Hepatocyte (in vitro differentiated cells): ENCODE results near the gene CNPY2. TPM values are rescaled to one million over a fixed set of nuclear protein-coding genes. Genes with fewer than 3 reads are reported as not detected.
A peak's percentile ranks its signal among the peaks of the same experiment; 100 is the strongest.

ENCODE experiments used
- DNase-seq: peaks from one replicate; pipeline ENCODE4 v3.0.0-alpha.2; 2016; ENCODE audit warnings: low spot score
- H2AFZ ChIP-seq: fragments of 200-600 bp; sonication (generic); 2 replicates; pipeline ENCODE4 v1.6.0; 2016; ENCODE audit warnings: antibody characterized with exemption, mild to moderate bottlenecking
- H3K27ac ChIP-seq: fragments of 200-600 bp; sonication (generic); 2 replicates; pipeline ENCODE4 v1.5.1; 2016; ENCODE audit warnings: mild to moderate bottlenecking
- H3K27me3 ChIP-seq: fragments of 200-600 bp; sonication (generic); 2 replicates; pipeline ENCODE4 v1.6.1; 2016
- H3K36me3 ChIP-seq: fragments of 200-600 bp; sonication (generic); replicated peaks from 2 replicates; pipeline ENCODE4 v1.5.1; 2016; ENCODE audit warnings: low read depth; ENCODE audit not compliant: insufficient read depth
- H3K4me1 ChIP-seq: fragments of 200-600 bp; sonication (generic); 2 replicates; pipeline ENCODE4 v1.5.1; 2016; ENCODE audit warnings: mild to moderate bottlenecking, moderate library complexity; ENCODE audit not compliant: insufficient read depth
- H3K4me2 ChIP-seq: fragments of 200-600 bp; sonication (generic); 2 replicates; pipeline ENCODE4 v1.6.0; 2016
- H3K4me3 ChIP-seq: fragments of 200-600 bp; sonication (generic); 2 replicates; pipeline ENCODE4 v1.5.1; 2016; ENCODE audit warnings: mild to moderate bottlenecking
- H3K79me2 ChIP-seq: fragments of 200-600 bp; sonication (generic); 2 replicates; pipeline ENCODE4 v1.6.0; 2017; ENCODE audit warnings: mild to moderate bottlenecking
- H3K9me2 ChIP-seq: fragments of 200-600 bp; sonication (generic); replicated peaks from 2 replicates; pipeline ENCODE4 v1.6.0; 2017; ENCODE audit warnings: mild to moderate bottlenecking; ENCODE audit not compliant: insufficient read depth
- H3K9me3 ChIP-seq: fragments of 200-600 bp; sonication (generic); 2 replicates; pipeline ENCODE4 v1.5.1; 2016; ENCODE audit warnings: low read depth, mild to moderate bottlenecking
- H4K20me1 ChIP-seq: fragments of 200-600 bp; sonication (generic); 2 replicates; pipeline ENCODE4 v1.6.0; 2016; ENCODE audit warnings: mild to moderate bottlenecking; ENCODE audit not compliant: insufficient read depth, poor library complexity, severe bottlenecking
- EZH2 ChIP-seq: fragments of 200-600 bp; sonication (generic); IDR thresholded peaks from 2 replicates; pipeline ENCODE4 v1.6.1; 2016; ENCODE audit warnings: antibody characterized with exemption, mild to moderate bottlenecking, borderline replicate concordance
- EZH2phosphoT487 ChIP-seq: fragments of 200-600 bp; sonication (generic); IDR thresholded peaks from one replicate; pipeline ENCODE4 v1.6.1; 2018; ENCODE audit warnings: antibody characterized with exemption, mild to moderate bottlenecking, low read depth, moderate library complexity; ENCODE audit not compliant: unreplicated experiment, severe bottlenecking
- WGBS: methylation state at CpG from one replicate; pipeline ENCODE4 v1.1.6; 2016; ENCODE audit warnings: low lambda C conversion rate; ENCODE audit errors: missing lambda C conversion rate; 5-methylcytosine and 5-hydroxymethylcytosine counted together
- polyA plus RNA-seq: library from polyadenylated mRNA; unstranded; fragments of >200 nt; fragmentation: Nextera tagmentation; extraction: Ambion mirVana; gene quantifications from 2 replicates; pipeline ENCODE4 v1.2.1, GENCODE V29; 2016
- total RNA-seq: library from RNA; depleted of rRNA; stranded (reverse); fragments of >200 nt; gene quantifications from 2 replicates; pipeline ENCODE4 v1.2.3, GENCODE V29; 2014
- TF ChIP-seq, protein P1 (sequence below): fragments of 200-600 bp; sonication (generic); IDR thresholded peaks from 2 replicates; pipeline ENCODE4 v1.5.1; 2016; ENCODE audit warnings: antibody characterized with exemption, mild to moderate bottlenecking; ENCODE audit not compliant: poor library complexity

Gene CNPY2
- total and polyA plus RNA-seq, 2 experiments from 2014 or later: 179 to 428 TPM

DNA sequence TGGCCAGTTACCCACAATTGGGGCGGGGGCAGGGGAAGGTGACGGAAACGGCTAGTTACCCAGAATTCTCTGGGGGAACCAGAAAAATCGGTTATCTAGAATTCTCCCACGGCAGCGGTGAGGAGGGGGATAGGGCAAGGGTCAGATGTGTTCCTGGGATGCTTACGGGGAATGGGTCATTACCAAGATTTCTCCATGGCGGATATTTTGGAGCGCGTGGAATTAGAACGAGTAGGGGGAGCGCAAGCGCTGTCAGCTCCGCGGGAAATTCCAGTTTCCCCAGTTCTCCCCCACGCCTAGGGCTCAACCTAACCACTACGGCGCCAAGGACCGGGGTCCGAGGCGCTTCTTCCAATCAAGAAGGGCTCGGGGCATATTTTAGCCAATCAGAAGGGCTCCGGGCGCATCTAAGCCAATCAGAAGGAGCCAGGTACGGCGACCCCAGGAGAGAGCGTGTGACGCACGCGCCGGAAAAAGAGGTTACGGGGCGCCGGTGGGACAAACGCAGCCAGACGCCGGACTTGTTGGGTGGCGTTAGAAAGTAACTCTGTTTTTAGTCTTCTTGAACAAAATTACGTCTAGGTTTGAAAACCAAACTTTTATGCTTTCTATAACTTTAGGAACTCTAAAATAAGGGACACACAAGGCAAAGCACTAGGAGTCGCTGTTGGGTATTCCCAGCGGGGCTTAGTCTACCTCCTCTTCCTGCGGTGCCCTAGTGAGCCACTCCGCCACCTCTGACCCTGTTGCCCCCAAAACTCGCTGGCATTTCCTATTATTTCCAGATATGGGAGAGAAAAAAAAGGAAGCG, 18.1 kb upstream of the CNPY2 start, which contains the start of gene PAN2:
Gene PAN2 (minus strand): TSS at position 322 of the 811 bp plus-strand sequence. CDS start 906 bp downstream, outside the sequence.
- Histone ChIP-seq H3K36me3 (no peaks in the 10 kb centered on the region), H3K4me1 (peaks cover 11% of the 10 kb centered on the region)
- under 1% methylated on average over 45 of the region's 45 CpGs for WGBS

DNA sequence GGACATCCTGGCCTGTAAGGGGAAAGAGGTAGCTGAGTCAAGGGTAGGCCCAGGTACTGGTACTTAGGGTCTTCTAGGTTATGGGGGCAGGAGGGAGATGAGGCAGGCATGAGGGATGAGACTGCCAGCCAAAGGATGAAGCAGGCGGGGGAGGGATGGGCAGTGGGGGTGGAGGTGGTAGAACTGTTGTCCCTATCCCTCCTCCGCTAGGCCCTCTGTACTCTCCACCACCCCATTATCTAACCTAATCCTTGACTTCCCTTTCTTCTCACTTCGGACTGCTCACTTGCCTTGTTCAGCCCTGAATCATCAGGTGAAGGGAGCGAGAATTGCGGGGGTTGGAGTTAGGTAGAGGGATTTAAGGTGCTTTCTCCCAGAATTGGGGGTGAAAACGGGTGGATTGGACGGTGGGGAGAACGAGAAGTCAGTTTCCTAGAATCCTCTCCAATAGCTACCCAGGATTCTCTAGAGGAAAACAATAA, 17.4 kb upstream of the CNPY2 start:
- peak overlapping the region; percentile 53 for H2AFZ ChIP-seq
- no peaks in the 10 kb centered on the region for H3K36me3 ChIP-seq
- no peaks in the 10 kb centered on the region for H3K9me3 ChIP-seq
- TF ChIP-seq, protein P1, sequence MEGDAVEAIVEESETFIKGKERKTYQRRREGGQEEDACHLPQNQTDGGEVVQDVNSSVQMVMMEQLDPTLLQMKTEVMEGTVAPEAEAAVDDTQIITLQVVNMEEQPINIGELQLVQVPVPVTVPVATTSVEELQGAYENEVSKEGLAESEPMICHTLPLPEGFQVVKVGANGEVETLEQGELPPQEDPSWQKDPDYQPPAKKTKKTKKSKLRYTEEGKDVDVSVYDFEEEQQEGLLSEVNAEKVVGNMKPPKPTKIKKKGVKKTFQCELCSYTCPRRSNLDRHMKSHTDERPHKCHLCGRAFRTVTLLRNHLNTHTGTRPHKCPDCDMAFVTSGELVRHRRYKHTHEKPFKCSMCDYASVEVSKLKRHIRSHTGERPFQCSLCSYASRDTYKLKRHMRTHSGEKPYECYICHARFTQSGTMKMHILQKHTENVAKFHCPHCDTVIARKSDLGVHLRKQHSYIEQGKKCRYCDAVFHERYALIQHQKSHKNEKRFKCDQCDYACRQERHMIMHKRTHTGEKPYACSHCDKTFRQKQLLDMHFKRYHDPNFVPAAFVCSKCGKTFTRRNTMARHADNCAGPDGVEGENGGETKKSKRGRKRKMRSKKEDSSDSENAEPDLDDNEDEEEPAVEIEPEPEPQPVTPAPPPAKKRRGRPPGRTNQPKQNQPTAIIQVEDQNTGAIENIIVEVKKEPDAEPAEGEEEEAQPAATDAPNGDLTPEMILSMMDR: no peak
- TF ChIP-seq EZH2 (no peak), EZH2phosphoT487 (no peak)
- peaks cover 6% of the 10 kb centered on the region for H3K79me2 ChIP-seq
- no peak for DNase-seq
- H3K27ac ChIP-seq: peak overlapping the region; percentile 95
- no peaks in the 10 kb centered on the region for H3K9me2 ChIP-seq
- peak overlapping the region; percentile 87 for H3K4me2 ChIP-seq
- peaks cover 11% of the 10 kb centered on the region for H3K4me1 ChIP-seq
- H4K20me1 ChIP-seq: no peaks in the 10 kb centered on the region
- peak overlapping the region; percentile 13 for H3K4me3 ChIP-seq
- no peaks in the 10 kb centered on the region for H3K27me3 ChIP-seq
- whole genome bisulfite sequencing: 36% methylated on average over 8 of the region's 8 CpGs

More for the DNA sequence above, 18.1 kb upstream of the CNPY2 start, which contains the start of gene PAN2:
- Histone ChIP-seq H3K4me3 (peak within 1 kb of the TSS; percentile 56), H3K27ac (peak within 1 kb of the TSS; percentile 95), H3K27me3 (no peaks in the 10 kb centered on the region), H2AFZ (peak within 1 kb of the TSS; percentile 53), H3K4me2 (peak within 1 kb of the TSS; percentile 87), H3K9me3 (no peaks in the 10 kb centered on the region), H4K20me1 (no peaks in the 10 kb centered on the region), H3K9me2 (no peaks in the 10 kb centered on the region), H3K79me2 (peaks cover 6% of the 10 kb centered on the region)
- DNase-seq: peak; percentile 96
- TF ChIP-seq, protein P1: peak; percentile 77
- TF ChIP-seq EZH2phosphoT487: no peak

DNA sequence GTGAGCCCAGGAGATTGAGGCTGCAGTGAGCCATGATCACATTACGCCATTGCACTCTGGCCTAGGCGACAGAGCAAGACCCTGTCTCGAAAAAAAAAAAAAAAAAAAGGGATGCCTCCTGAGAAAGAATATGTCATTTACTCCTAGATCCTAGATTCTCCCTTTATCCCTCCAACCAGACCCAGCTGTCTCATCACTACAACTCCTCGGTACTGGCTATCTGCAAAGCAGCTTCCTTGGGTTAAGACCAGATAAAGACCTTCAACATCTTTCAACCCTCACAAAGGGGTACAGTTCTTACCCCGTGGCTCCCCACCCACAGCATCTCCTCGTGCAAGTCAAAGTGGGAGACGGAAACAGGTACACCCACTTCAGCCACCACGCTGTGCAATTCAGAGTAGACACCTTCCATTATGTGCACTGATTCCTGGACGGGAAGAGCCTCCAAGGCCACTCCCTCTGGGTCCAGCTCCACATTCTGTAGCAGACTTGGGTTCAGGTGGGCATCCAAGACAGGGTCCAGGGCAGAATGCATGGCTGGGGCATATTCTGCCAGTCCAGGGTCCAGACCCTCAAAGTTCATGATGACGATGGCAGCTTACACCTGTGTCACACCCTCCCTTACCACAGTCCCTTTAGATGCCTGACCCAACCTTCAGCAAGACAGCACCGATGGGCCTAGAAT, 16.9 kb upstream of the CNPY2 start:
- Histone ChIP-seq H3K36me3 (no peaks in the 10 kb centered on the region), H3K27me3 (no peaks in the 10 kb centered on the region), H3K4me1 (peaks cover 11% of the 10 kb centered on the region), H4K20me1 (no peaks in the 10 kb centered on the region), H3K9me2 (no peaks in the 10 kb centered on the region), H3K4me2 (peak overlapping the region; percentile 87), H3K9me3 (no peaks in the 10 kb centered on the region), H3K27ac (peak overlapping the region; percentile 95), H2AFZ (peak overlapping the region; percentile 53), H3K79me2 (peaks cover 6% of the 10 kb centered on the region), H3K4me3 (peak overlapping the region; percentile 13)
- DNase-seq: no peak
- WGBS: 96% methylated on average over 11 of the region's 11 CpGs
- TF ChIP-seq EZH2phosphoT487 (no peak), EZH2 (no peak)
- TF ChIP-seq, protein P1: no peak
